ENCODE data around the gene IFITM5.
"Not testable (repeated sequence)": the region's sequence is repeated elsewhere in the genome, so short reads cannot be mapped to it uniquely, and the experiment has no call there.

The IFITM5 gene

GRCh38 chr11:295351-296170 lies 3.8 kb downstream of the IFITM5 start:
- DNase-seq (ENCODE audit: low spot score) = no peak

DNA sequence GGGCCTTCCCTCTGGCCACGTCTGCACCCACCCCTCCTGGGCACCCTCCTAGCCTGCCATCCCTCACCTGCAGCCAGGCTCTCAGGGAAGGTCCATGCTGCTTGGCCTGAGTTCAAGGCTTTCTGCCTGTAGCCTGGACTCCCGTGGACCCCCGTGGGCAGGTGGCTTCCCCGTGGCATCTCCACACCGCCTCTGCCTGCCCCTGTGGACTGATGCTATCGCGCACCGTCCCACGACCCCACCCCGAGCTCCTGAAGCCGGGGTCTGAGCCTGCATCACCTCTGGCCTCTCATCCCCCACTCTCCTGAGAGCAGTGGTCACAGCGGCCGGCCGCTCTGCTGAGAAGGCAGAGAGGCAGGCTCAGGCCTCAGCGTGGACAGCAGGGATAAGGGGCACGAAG lies 4.5 kb downstream of the IFITM5 start:
- no peak for DNase-seq (ENCODE audit: low spot score)

DNA sequence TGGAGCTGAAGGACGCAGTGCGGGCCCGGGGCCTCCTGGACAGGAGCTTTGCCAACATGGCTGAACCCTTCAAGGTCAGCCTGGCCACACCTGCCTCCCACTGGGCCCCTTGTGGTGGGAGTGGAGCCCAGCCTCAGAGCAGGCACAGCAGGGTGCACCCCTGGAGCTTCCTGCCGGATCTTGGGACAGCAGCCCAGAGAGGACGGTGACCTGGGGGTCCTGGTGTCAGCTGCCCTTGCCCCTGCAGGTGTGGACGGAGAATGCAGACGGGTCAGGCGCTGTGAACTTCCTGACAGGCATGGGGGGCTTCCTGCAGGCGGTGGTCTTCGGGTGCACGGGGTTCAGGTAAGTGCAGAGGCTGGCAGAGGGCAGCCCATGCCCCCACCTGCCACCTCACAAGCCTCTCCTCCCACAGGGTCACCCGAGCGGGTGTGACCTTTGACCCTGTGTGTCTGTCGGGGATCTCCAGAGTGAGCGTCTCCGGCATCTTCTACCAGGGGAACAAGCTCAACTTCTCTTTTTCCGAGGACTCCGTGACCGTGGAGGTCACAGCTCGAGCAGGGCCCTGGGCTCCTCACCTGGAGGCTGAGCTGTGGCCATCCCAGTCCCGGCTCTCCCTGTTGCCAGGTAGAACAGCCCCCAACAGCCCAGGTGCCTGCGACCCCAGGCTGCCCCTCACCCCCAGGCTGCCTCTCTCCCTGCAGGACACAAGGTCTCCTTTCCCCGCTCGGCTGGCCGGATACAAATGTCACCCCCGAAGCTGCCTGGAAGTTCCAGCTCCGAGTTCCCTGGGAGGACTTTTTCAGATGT lies 5.3 kb downstream of the IFITM5 start:
- DNase-seq (ENCODE audit: low spot score) = no peak

- no peak for DNase-seq (ENCODE audit: low spot score)
Measured at GRCh38 chr11:293271-293851, 6.0 kb downstream of the IFITM5 start.

GRCh38 chr11:292211-293121 lies 6.9 kb downstream of the IFITM5 start:
- no peak for DNase-seq (ENCODE audit: low spot score)

DNA sequence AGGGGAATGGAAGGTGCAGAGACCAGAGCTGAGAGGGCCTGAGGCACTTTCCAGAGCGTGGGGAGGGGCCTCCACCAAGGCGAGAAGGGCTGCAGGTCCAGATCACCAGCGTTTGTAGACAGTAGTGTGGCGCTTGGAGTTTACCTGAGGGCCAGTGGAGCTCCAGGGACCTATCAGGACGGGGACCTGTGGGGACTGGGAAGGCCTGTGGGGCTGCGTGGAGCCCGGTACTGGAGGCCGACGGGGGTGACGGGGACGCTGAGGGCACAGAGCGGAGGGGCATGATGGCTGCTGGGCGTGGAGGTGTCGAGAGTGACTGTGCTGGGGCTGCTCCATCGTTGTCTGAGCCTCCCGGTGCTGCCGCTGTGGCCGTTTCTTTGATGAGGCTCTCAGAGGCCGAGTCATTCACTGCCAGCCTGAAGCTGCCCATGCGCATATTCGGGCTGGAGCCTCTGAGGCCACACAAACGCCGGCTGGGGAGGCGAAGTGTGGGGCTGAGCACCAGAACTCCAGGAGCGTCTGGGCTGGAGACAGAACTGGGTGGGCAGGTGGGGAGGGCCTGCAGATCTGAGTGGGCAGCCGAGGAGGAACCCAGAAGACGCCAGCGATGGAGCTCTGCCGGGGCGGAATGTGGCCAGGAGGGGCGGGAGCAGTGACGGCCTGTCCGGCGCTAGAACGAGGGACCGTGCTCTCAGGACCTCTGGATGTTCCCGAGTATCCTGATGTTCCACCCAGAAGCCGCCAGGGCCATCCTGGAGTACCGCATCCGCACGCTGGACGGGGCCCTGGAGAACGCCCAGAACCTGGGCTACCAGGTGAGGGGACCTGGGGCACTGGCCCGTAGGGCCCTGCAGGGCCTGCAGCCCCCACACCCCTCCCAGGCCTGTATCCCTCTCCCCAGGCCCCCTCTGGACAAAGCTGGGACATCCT lies 7.8 kb downstream of the IFITM5 start:
- DNase-seq (ENCODE audit: low spot score) = no peak

- DNase-seq (ENCODE audit: low spot score) = no peak
Measured at GRCh38 chr11:290621-291231, 8.6 kb downstream of the IFITM5 start.

GRCh38 chr11:289712-290620 lies 9.4 kb downstream of the IFITM5 start:
- DNase-seq (ENCODE audit: low spot score) = no peak

- peak; percentile 51 for DNase-seq (ENCODE audit: low spot score)
Measured at GRCh38 chr11:289398-289711, 10.0 kb downstream of the IFITM5 start.

- DNase-seq (ENCODE audit: low spot score) = peak; percentile 96
Measured at GRCh38 chr11:288478-289397, 10.6 kb downstream of the IFITM5 start, which contains the start of gene PGGHG. Gene PGGHG, plus strand, starts transcription at chr11:289126. Its CDS starts 691 bp downstream, at chr11:289817.

- no peak for DNase-seq (ENCODE audit: low spot score)
Measured at GRCh38 chr11:287821-288477, 11.4 kb downstream of the IFITM5 start.

- not testable (repeated sequence) for DNase-seq (ENCODE audit: low spot score)
Measured at GRCh38 chr11:286977-287820, 12.1 kb downstream of the IFITM5 start.

- DNase-seq (ENCODE audit: low spot score) = no peak
Measured at GRCh38 chr11:285894-286220, 13.5 kb downstream of the IFITM5 start.

- no peak for DNase-seq (ENCODE audit: low spot score)
Measured at GRCh38 chr11:285021-285893, 14.1 kb downstream of the IFITM5 start.

GRCh38 chr11:284105-285020 lies 15.0 kb downstream of the IFITM5 start:
- no peak for DNase-seq (ENCODE audit: low spot score)
